ENCODE data around the gene CEP164.

DNA sequence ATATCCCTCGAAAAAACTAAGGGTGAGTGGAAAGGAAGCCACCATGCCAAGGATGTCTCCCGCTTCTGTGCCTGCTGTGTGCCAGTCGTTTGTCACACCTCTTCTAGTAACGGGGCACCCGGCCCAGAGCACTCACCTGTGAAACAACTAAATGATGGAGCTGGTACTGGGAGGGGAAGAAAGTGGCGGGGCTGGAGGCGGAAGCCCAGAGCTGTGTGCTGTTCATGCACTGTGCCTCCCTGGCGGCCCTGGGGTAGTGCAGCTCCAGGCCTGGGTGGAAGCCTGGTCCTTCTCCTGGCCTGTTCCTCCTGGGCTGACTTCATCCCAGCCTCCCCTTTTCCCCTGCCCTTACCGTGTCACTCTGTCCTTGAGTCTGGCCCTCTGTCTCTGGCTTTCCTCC lies 130.2 kb downstream of the CEP164 start:
- TF ChIP-seq POLR2A (IDR thresholded peaks at IDR 0.05; ENCODE audit: low read depth, low read length) = no peak
- no peak for TF ChIP-seq POLR2AphosphoS5 (IDR thresholded peaks at IDR 0.05; ENCODE audit: low read depth, low read length)
- TF ChIP-seq POU2F2 (IDR thresholded peaks at IDR 0.05; ENCODE audit: low read depth, low read length) = no peak
- TF ChIP-seq PAX5 (IDR thresholded peaks at IDR 0.05; ENCODE audit: insufficient read depth, low read length, severe bottlenecking) = no peak

All from GM12891 (cell line).